Measurements from ENCODE around the gene FASTKD2.
A peak's percentile ranks its signal among the peaks of the same experiment; 100 is the strongest.

FASTKD2 gene

GRCh38 chr2:206728277-206729199 lies 36.9 kb upstream of the FASTKD2 start:
- TF ChIP-seq CTCF (conservative IDR thresholded peaks at IDR 0.05; ENCODE audit: control insufficient read depth, insufficient read depth, low read depth, low read length) = no peak
- H3K4me3 ChIP-seq (ENCODE audit: control insufficient read depth, low read depth, low read length) = no peak overlapping the region
- peak; percentile 33 for DNase-seq (ENCODE audit: low read depth)

GRCh38 chr2:206733341-206733740 lies 32.1 kb upstream of the FASTKD2 start:
- H3K4me3 ChIP-seq (ENCODE audit: control insufficient read depth, low read depth, low read length) = no peak overlapping the region
- DNase-seq (ENCODE audit: low read depth) = no peak
- TF ChIP-seq CTCF (conservative IDR thresholded peaks at IDR 0.05; ENCODE audit: control insufficient read depth, insufficient read depth, low read depth, low read length) = no peak

- DNase-seq (ENCODE audit: low read depth) = peak; percentile 5
- no peak overlapping the region for H3K4me3 ChIP-seq (ENCODE audit: control insufficient read depth, low read depth, low read length)
- no peak for TF ChIP-seq CTCF (conservative IDR thresholded peaks at IDR 0.05; ENCODE audit: control insufficient read depth, insufficient read depth, low read depth, low read length)
These were observed 28.5 kb upstream of the FASTKD2 start for GRCh38 chr2:206736935-206737334.

- TF ChIP-seq CTCF (conservative IDR thresholded peaks at IDR 0.05; ENCODE audit: control insufficient read depth, insufficient read depth, low read depth, low read length) = no peak
- DNase-seq (ENCODE audit: low read depth) = no peak
These were observed 26.1 kb upstream of the FASTKD2 start for GRCh38 chr2:206739271-206739670.

GRCh38 chr2:206740800-206741199 lies 24.6 kb upstream of the FASTKD2 start:
- no peak overlapping the region for H3K4me3 ChIP-seq (ENCODE audit: control insufficient read depth, low read depth, low read length)
- TF ChIP-seq CTCF (conservative IDR thresholded peaks at IDR 0.05; ENCODE audit: control insufficient read depth, insufficient read depth, low read depth, low read length) = no peak
- DNase-seq (ENCODE audit: low read depth) = peak; percentile 5

More at GRCh38 chr2:206739271-206739670, 26.1 kb upstream of the FASTKD2 start:
- H3K4me3 ChIP-seq (ENCODE audit: control insufficient read depth, low read depth, low read length) = no peak overlapping the region

- DNase-seq (ENCODE audit: low read depth) = no peak
- TF ChIP-seq CTCF (conservative IDR thresholded peaks at IDR 0.05; ENCODE audit: control insufficient read depth, insufficient read depth, low read depth, low read length) = no peak
- H3K4me3 ChIP-seq (ENCODE audit: control insufficient read depth, low read depth, low read length) = no peak overlapping the region
These were observed 8.6 kb upstream of the FASTKD2 start for GRCh38 chr2:206756816-206757215.
